HAP-1 (cell line): ENCODE results near the gene TRERF1.

Experiments
- DNase-seq, 2 experiments: peaks; one replicate each; pipeline ENCODE4 v3.0.0-alpha.2; 2016 to 2020; ENCODE audit warnings: low spot score in 2 of 2
- H3K27me3 ChIP-seq: fragments of 250-450 bp; sonication (Bioruptor Pico); 2 replicates; pipeline ENCODE4 v1.5.1; 2020; ENCODE audit warnings: low read depth, mild to moderate bottlenecking, moderate library complexity
- H3K36me3 ChIP-seq: fragments of 250-450 bp; sonication (Bioruptor Pico); replicated peaks from 2 replicates; pipeline ENCODE4 v1.5.1; 2020; ENCODE audit warnings: mild to moderate bottlenecking
- H3K4me1 ChIP-seq: fragments of 250-450 bp; sonication (Bioruptor Pico); 2 replicates; pipeline ENCODE4 v1.5.1; 2020; ENCODE audit warnings: mild to moderate bottlenecking
- H3K4me3 ChIP-seq: fragments of 250-450 bp; sonication (Bioruptor Pico); 2 replicates; pipeline ENCODE4 v1.5.1; 2020; ENCODE audit warnings: mild to moderate bottlenecking, moderate library complexity
- H3K9me3 ChIP-seq: fragments of 250-450 bp; sonication (Bioruptor Pico); 2 replicates; pipeline ENCODE4 v1.5.1; 2020; ENCODE audit warnings: mild to moderate bottlenecking, moderate library complexity
- in situ Hi-C: fragments of 300-500 bp; cut with MboI; formaldehyde crosslinking; loops from 3 replicates; pipeline ENCODE4 v1.14.3; 2020; ENCODE audit warnings: low sequenced_read_pairs, inconsistent platforms, mixed read lengths

Gene TRERF1

DNA sequence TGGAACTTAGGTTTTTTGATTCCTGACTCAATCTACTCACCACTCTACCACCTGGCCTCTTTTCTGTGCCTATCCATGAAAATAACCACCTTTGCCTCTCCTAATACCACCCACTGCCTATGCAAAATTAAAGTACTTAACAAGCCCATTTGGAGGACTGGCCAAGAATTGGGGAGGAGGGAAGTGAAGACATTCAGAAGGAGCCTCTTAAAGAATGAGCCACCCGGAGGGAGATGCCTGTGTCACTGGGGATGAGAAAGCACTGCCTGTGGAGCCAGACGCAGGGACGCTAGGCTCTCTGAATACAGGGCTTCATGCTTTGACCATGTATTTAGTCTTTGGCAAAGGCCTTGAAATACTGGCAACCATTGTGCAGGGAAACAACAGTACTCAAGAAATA is 194.1 kb downstream of the TRERF1 start:
- Histone ChIP-seq H3K9me3 (no peaks in the 10 kb centered on the region), H3K36me3 (peaks cover 40% of the 10 kb centered on the region), H3K4me3 (no peak overlapping the region), H3K4me1 (no peaks in the 10 kb centered on the region), H3K27me3 (no peaks in the 10 kb centered on the region)
- no peak for DNase-seq
- in situ Hi-C loops = loop anchor here (25.0 kb wide), 1 partner anchor 280 kb away; no protein-coding TSS in a partner anchor

DNA sequence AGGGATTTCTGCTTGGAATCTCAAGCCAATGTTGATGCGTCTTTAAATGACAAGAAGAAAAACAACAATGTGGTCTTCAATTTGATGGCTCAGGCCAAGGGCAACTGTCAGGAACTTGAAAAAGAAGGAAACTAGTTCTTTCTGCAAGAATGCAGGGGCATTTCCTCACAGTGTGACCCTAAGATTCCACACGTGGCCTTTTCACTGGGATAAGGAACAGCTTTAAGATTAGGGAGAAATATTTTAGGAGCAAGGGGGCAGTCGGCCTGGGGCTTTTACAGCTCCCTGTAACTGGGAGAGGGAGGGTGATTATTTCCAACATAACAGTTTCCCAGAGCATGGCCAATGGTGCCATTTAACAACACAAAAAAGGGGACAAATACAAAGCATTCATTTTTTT is 194.7 kb downstream of the TRERF1 start:
- no peaks in the 10 kb centered on the region for H3K4me1 ChIP-seq
- peaks cover 46% of the 10 kb centered on the region for H3K36me3 ChIP-seq
- DNase-seq = no peak
- no peaks in the 10 kb centered on the region for H3K27me3 ChIP-seq
- H3K9me3 ChIP-seq = no peaks in the 10 kb centered on the region
- in situ Hi-C loops = loop anchor here (25.0 kb wide), 1 partner anchor 280 kb away; no protein-coding TSS in a partner anchor
- no peak overlapping the region for H3K4me3 ChIP-seq

DNA sequence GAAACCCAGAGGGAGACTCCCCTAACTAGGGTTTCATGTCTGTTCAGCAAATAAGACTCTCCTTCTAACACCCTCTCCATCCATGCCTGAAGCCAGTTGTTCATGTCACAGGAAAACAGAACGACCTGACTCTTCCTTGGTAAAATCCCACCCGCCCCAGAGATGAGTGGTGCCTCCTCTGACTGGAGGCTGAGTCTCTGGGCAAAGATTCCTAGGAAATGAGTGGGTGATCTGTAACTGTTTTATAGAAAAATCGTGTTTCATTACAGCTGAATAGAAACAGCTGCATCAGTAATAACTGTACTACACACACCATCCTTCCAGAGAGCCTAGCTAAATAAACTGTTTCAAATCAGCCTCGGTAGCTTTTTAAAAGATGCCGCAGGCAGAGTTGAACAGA is 196.7 kb downstream of the TRERF1 start:
- in situ Hi-C loops = loop anchor here (25.0 kb wide), 1 partner anchor 282 kb away; no protein-coding TSS in a partner anchor
- Histone ChIP-seq H3K27me3 (no peaks in the 10 kb centered on the region), H3K9me3 (no peaks in the 10 kb centered on the region), H3K36me3 (peaks cover 43% of the 10 kb centered on the region), H3K4me1 (no peaks in the 10 kb centered on the region), H3K4me3 (no peak overlapping the region)
- DNase-seq = no peak

DNA sequence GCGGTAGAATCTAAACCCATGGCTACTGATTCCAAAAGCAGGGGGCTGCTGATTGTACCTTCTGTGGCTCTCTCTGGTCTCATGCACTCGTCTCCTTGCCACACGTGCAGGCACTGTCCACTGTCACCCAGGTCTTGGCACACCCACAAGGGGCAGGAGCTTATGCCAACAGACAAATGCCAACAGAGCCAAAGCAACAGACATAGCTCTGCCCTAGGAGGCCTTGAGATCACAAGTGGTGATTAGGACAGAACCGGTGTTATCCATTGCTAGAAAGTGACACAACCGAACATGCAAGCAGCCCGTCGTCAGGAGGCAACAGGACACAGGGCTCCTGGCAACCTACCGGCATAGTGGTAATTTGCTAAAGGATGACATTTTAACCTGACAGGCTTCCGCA is 197.2 kb downstream of the TRERF1 start:
- no peaks in the 10 kb centered on the region for H3K27me3 ChIP-seq
- H3K9me3 ChIP-seq = no peaks in the 10 kb centered on the region
- no peak for DNase-seq
- in situ Hi-C loops = loop anchor here (25.0 kb wide), 1 partner anchor 283 kb away; no protein-coding TSS in a partner anchor
- peaks cover 48% of the 10 kb centered on the region for H3K36me3 ChIP-seq
- H3K4me3 ChIP-seq = no peak overlapping the region
- H3K4me1 ChIP-seq = no peaks in the 10 kb centered on the region

DNA sequence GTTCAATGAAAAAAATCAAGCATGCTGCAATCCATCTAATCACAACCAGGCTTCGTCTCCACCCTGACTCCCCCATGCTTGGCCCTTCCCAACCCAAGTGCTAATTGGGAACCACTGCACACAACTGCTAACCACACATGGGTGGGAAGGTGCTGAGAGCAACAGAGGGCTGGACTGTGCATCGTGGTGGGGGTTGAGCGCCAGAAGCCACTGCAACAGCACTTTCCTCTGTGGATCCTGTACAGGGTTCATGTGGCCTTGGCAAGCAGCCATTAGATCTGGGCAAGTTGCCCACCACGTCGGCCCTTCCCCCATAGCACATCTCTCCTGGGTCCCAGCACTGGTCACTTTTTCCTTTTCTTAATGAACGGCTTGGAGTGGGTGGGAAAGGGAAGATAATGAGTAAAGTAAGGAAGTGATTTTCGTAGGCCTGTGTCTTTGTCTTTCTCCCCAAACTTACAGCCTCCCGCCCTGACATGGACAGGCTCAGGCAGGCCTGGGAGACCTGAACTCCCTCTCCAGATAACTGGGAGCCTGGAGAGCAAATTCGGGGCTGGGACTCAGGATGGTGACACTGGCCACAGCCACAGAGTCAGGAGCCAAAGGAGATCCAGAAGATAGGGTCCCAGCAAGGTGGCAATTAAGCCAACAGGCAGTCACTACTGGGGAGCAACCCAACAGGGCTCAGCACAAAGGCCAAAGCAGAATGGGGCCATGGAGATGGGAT is 199.7 kb downstream of the TRERF1 start:
- peak in 1 of 2 experiments; percentile 24 for DNase-seq
- Histone ChIP-seq H3K27me3 (no peaks in the 10 kb centered on the region), H3K4me3 (no peak overlapping the region), H3K4me1 (no peaks in the 10 kb centered on the region), H3K36me3 (peaks cover 44% of the 10 kb centered on the region), H3K9me3 (no peaks in the 10 kb centered on the region)
- in situ Hi-C loops = loop anchor here (25.0 kb wide), 1 partner anchor 285 kb away; no protein-coding TSS in a partner anchor

DNA sequence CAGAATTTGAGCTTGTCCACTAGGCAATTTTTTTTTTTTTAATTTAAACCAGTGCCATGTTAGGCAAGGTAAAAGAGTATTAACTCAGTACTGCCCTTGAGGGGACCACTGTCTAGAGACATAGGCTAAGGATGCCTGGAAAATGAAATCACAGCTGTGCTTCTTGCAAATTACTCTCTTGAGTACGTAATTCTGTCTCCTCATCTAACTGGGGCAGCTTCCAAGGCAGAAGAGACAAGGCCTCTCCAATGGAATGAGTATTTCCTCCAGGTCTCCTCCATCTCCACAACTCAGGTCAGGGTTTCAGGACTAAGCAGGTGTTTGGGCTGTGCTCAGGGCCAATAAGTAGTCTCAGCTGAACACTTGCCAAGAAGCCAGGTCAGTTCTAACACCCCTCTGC is 200.2 kb downstream of the TRERF1 start:
- Histone ChIP-seq H3K27me3 (no peaks in the 10 kb centered on the region), H3K9me3 (no peaks in the 10 kb centered on the region), H3K4me1 (no peaks in the 10 kb centered on the region), H3K4me3 (no peak overlapping the region), H3K36me3 (peaks cover 40% of the 10 kb centered on the region)
- in situ Hi-C loops = loop anchor here (25.0 kb wide), 1 partner anchor 286 kb away; no protein-coding TSS in a partner anchor
- DNase-seq = no peak

DNA sequence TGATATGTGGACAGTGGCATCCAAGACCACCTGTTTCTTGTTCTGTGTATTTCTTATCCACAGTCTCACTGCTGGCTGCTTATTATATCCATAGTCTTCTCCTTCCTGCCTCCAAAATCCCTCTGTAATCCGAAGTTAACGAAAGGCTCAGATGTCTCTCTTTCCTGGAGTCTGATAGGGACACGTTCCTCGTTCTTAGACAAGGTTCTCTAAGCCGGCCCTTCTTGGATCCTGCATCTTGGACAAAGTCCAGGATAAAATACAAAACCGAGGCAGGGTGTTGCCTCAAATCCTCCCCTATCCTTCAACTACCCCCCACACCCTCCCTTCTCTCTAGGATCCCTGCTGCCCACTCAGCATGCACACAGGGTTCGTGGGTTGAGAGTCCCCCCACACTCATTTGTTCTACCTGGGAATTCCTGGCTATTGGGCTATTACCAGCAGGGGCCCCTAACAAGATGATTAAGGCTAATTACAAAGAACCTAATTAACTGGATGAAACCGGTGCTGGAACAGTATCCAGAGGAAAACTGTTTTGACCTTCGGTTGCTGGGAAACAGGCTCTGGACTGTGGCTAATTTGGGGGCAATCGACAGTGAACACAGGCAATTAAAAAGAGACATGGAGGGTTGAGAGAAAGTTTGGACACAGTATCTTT is 201.3 kb downstream of the TRERF1 start:
- H3K36me3 ChIP-seq = peaks cover 38% of the 10 kb centered on the region
- in situ Hi-C loops = loop anchor here (25.0 kb wide), 1 partner anchor 287 kb away; no protein-coding TSS in a partner anchor
- no peaks in the 10 kb centered on the region for H3K27me3 ChIP-seq

DNA sequence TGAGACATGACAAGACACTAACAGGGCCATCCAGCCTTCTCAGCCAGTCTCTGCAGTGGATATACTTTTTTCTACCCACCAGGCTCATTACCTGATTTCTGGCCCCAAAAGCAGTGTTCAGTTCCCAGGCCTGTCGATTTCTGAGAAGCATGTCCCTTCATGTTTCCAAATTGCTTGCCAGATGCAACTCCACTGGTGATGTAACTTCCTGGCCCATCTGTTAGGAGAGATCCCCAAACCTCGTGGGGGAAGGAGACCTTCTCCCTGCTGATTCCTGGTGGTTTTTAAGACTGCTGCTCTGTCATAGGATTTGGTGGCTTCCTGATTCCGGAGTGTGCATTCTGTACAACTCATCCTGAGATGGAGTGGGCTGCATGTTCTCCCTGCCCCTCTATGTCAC is 202.4 kb downstream of the TRERF1 start:
- Histone ChIP-seq H3K27me3 (no peaks in the 10 kb centered on the region), H3K4me1 (no peaks in the 10 kb centered on the region), H3K9me3 (no peaks in the 10 kb centered on the region), H3K4me3 (no peak overlapping the region), H3K36me3 (peaks cover 36% of the 10 kb centered on the region)
- DNase-seq = no peak
- in situ Hi-C loops = no loop called here

More for the DNA sequence above, 201.3 kb downstream of the TRERF1 start:
- no peak overlapping the region for H3K4me3 ChIP-seq
- DNase-seq = no peak
- no peaks in the 10 kb centered on the region for H3K4me1 ChIP-seq
- no peaks in the 10 kb centered on the region for H3K9me3 ChIP-seq

DNA sequence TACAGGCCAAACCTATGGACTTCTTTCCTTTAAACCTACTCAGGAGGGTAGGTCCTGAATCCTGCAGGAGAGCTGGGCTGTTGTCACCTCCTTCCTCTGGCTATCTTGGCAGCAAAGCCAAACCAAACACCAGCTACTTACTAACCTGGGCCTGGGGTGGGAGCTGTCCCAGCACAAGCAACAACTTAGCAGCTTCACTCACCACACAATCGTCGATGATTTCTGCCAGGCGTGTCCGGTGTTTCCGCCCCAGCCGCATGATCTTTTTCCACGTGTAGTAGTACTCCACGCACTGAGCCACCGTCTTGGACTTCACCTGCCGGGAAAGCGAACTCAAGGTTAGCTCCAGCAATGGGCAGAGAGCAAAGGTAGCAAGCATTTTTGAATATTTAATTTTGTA is 208.7 kb downstream of the TRERF1 start:
- Histone ChIP-seq H3K27me3 (no peaks in the 10 kb centered on the region), H3K9me3 (no peaks in the 10 kb centered on the region), H3K4me3 (no peak overlapping the region), H3K4me1 (peaks cover 5% of the 10 kb centered on the region), H3K36me3 (peaks cover 36% of the 10 kb centered on the region)
- DNase-seq = no peak
- in situ Hi-C loops = no loop called here

DNA sequence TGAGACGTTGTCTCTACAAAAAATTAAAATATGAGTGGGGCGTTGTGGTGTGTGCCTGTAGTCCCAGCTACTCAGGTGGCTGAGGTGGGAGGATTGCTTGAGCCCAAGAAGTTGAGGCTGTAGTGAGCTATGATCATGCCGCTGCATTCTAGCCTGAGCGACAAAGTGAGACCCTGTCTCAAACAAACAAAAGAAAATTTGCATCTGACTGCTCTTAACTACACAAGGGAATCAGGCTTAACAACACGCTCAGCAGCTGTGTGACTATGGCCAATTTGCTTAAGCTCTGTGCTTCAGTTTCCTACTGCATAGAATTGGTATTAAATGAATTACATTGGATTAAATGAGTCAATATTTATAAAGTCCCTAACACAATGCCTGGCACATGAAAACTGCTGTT is 209.8 kb downstream of the TRERF1 start:
- H3K27me3 ChIP-seq = no peaks in the 10 kb centered on the region
- H3K4me3 ChIP-seq = no peak overlapping the region
- peaks cover 38% of the 10 kb centered on the region for H3K36me3 ChIP-seq
- in situ Hi-C loops = no loop called here
- peak; percentile 37 for DNase-seq
- H3K4me1 ChIP-seq = peaks cover 5% of the 10 kb centered on the region
- no peaks in the 10 kb centered on the region for H3K9me3 ChIP-seq

DNA sequence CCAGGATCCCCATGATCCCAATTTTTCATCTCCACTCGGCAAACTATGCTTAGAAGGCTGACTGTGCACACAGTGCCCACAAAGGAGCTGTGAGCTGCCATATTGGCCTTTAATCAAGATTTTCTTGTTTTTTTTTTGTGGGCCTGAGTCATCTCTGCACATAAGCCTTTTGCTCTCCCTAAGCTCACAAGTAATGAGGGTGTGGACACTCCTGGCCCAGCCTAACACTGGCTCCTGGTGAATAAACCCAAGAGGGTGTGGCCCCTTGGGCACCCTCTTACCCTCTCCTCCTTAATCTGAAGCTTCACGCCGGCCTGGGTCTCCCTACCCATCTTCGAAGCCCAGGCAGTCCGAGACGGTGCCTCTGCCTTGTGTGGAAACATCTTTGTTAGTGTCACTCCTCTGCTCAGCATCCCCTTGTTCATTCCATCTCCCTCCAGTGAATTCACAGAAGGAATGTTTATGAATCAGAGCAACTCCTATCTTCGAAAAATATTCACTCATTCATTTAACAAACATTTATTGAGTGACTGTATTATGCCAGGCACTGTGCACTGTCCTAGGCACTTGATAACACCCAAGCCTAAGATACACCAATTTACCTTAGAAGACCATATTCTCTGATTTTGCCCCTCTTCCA is 211.9 kb downstream of the TRERF1 start:
- in situ Hi-C loops = no loop called here
- DNase-seq = no peak
- H3K36me3 ChIP-seq = peaks cover 43% of the 10 kb centered on the region

DNA sequence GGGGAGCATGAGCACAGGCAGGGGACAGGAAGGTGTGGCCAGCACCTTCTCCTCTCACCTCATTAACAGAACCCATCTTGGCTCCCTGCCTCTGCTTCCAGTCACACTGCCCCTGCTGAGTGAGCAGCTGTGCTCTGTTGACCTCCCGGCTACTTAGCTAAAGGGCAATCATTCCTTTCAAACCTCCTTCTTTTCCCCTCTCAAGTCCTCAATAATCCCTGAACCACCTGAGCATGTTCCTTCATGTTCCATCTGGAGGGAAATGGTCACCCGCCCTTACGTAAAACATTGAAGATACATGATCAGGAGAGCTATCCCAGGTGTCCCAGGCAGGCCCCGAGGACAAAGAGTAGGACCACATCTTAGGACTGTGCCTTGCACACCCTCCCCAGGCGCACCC is 212.4 kb downstream of the TRERF1 start:
- Histone ChIP-seq H3K4me1 (peaks cover 5% of the 10 kb centered on the region), H3K27me3 (no peaks in the 10 kb centered on the region), H3K4me3 (no peak overlapping the region), H3K36me3 (peaks cover 39% of the 10 kb centered on the region), H3K9me3 (no peaks in the 10 kb centered on the region)
- no peak for DNase-seq
- in situ Hi-C loops = no loop called here

More for the DNA sequence above, 211.9 kb downstream of the TRERF1 start:
- peaks cover 5% of the 10 kb centered on the region for H3K4me1 ChIP-seq
- no peaks in the 10 kb centered on the region for H3K27me3 ChIP-seq
- H3K4me3 ChIP-seq = no peak overlapping the region
- H3K9me3 ChIP-seq = no peaks in the 10 kb centered on the region

DNA sequence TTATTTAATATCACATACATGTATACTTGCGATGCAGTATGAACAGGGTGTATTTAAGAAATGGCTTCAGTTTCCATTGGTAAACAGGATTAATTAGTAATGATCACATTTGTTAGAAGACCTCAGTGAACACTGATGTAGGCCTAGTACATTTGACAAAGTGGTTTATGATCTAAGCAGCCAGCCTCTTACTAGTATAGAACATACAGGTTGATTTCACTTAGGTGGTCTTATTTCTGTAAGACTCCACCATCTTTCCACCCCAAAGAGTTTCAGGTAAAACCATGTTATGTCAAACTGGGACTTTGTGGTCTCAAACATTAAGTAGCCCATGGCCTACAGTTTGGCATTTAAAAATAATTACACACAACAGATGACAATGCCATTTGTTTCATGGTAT is 213.9 kb downstream of the TRERF1 start:
- no peaks in the 10 kb centered on the region for H3K9me3 ChIP-seq
- DNase-seq = no peak
- no peaks in the 10 kb centered on the region for H3K27me3 ChIP-seq
- H3K36me3 ChIP-seq = peaks cover 34% of the 10 kb centered on the region
- no peak overlapping the region for H3K4me3 ChIP-seq
- peaks cover 5% of the 10 kb centered on the region for H3K4me1 ChIP-seq
- in situ Hi-C loops = no loop called here
